Neural cell (in vitro differentiated cells): ENCODE results near the gene ANKK1. TPM values are rescaled to one million over a fixed set of nuclear protein-coding genes. Genes with fewer than 3 reads are reported as not detected.

Experiments used
- H2AFZ ChIP-seq: fragments of 200-600, 300-800 bp; sonication (generic), shearing (Covaris generic); 2 replicates; pipeline ENCODE4 v1.6.0; 2014; ENCODE audit warnings: low read depth, mild to moderate bottlenecking, antibody characterized with exemption, low read length, moderate library complexity
- H3F3A ChIP-seq: fragments of 200-600 bp; shearing (Covaris generic); 2 replicates; pipeline ENCODE4 v1.6.1; 2016; ENCODE audit warnings: mild to moderate bottlenecking, moderate library complexity, mixed read lengths, antibody characterized with exemption, low read length; ENCODE audit not compliant: insufficient read depth, poor library complexity, severe bottlenecking
- H3K27ac ChIP-seq: fragments of 200-600, 300-800 bp; sonication (generic), shearing (Covaris generic); 2 replicates; pipeline ENCODE4 v1.5.1; 2014; ENCODE audit warnings: mild to moderate bottlenecking, low read length, moderate library complexity
- H3K27me3 ChIP-seq: fragments of 300-800, 200-600 bp; sonication (generic), shearing (Covaris generic); 2 replicates; pipeline ENCODE4 v1.6.0; 2014; ENCODE audit warnings: mild to moderate bottlenecking, low read depth, low read length, moderate library complexity; ENCODE audit not compliant: insufficient read depth
- H3K36me3 ChIP-seq: fragments of 300-800, 200-600 bp; sonication (generic), shearing (Covaris generic); 2 replicates; pipeline ENCODE4 v1.5.1; 2014; ENCODE audit warnings: mild to moderate bottlenecking, antibody characterized with exemption, low read length, moderate library complexity; ENCODE audit not compliant: insufficient read depth
- H3K4me2 ChIP-seq: fragments of 300-800, 200-600 bp; sonication (generic), shearing (Covaris generic); 2 replicates; pipeline ENCODE4 v1.6.0; 2014; ENCODE audit warnings: mild to moderate bottlenecking, low read length
- H3K4me3 ChIP-seq: fragments of 300-800, 200-600 bp; sonication (generic), shearing (Covaris generic); 2 replicates; pipeline ENCODE4 v1.5.1; 2014; ENCODE audit warnings: mild to moderate bottlenecking, low read length, moderate library complexity
- H3K79me2 ChIP-seq: fragments of 200-600 bp; shearing (Covaris generic); replicated peaks from 2 replicates; pipeline ENCODE4 v1.6.0; 2014; ENCODE audit warnings: mild to moderate bottlenecking, low read length, moderate library complexity; ENCODE audit not compliant: insufficient read depth
- H3K9ac ChIP-seq: fragments of 300-800, 200-600 bp; sonication (generic), shearing (Covaris generic); 2 replicates; pipeline ENCODE4 v1.6.1; 2016; ENCODE audit warnings: mild to moderate bottlenecking, low read length, mixed read lengths
- H3K9me2 ChIP-seq: fragments of 200-600 bp; shearing (Covaris generic); 2 replicates; pipeline ENCODE4 v1.6.1; 2016; ENCODE audit warnings: mild to moderate bottlenecking, low read length, mixed read lengths; ENCODE audit not compliant: insufficient read depth
- H3K9me3 ChIP-seq: fragments of 200-600, 300-800 bp; sonication (generic), shearing (Covaris generic); 2 replicates; pipeline ENCODE4 v1.6.1; 2016; ENCODE audit warnings: mild to moderate bottlenecking, mixed run types, low read length, moderate library complexity, mixed read lengths
- H4K20me1 ChIP-seq: fragments of 200-600 bp; shearing (Covaris generic); 2 replicates; pipeline ENCODE4 v1.6.1; 2016; ENCODE audit warnings: mild to moderate bottlenecking, mixed run types; ENCODE audit not compliant: insufficient read depth
- CTCF ChIP-seq: fragments of 450-650 bp; IDR thresholded peaks from 2 replicates; pipeline ENCODE4 v1.5.1; 2014; ENCODE audit warnings: antibody characterized with exemption, mild to moderate bottlenecking, moderate library complexity; ENCODE audit not compliant: poor library complexity, severe bottlenecking
- EP300 ChIP-seq: fragments of 450-650 bp; conservative IDR thresholded peaks from 2 replicates; pipeline ENCODE4 v1.6.1; 2014; ENCODE audit warnings: antibody characterized with exemption, mild to moderate bottlenecking, moderate library complexity; ENCODE audit not compliant: poor library complexity, severe bottlenecking
- EZH2 ChIP-seq: fragments of 200-600, 300-800 bp; shearing (Covaris generic), sonication (generic); IDR thresholded peaks from 2 replicates; pipeline ENCODE4 v1.6.1; 2014; ENCODE audit warnings: antibody characterized with exemption, low read length, borderline replicate concordance, mild to moderate bottlenecking; ENCODE audit not compliant: insufficient read depth, poor library complexity, severe bottlenecking
- MXI1 ChIP-seq: fragments of 450-650 bp; conservative IDR thresholded peaks from 2 replicates; pipeline ENCODE4 v1.6.1; 2014; ENCODE audit warnings: antibody characterized with exemption, mild to moderate bottlenecking; ENCODE audit not compliant: poor library complexity, severe bottlenecking
- POLR2AphosphoS5 ChIP-seq: IDR thresholded peaks from 2 replicates; pipeline ENCODE4 v1.6.1; 2012
- RAD21 ChIP-seq: fragments of 450-650 bp; conservative IDR thresholded peaks from 2 replicates; pipeline ENCODE4 v1.6.1; 2014; ENCODE audit warnings: antibody characterized with exemption, mild to moderate bottlenecking, moderate library complexity
- SMC3 ChIP-seq: fragments of 450-650 bp; conservative IDR thresholded peaks from 2 replicates; pipeline ENCODE4 v1.6.1; 2014; ENCODE audit warnings: antibody characterized with exemption, mild to moderate bottlenecking, moderate library complexity; ENCODE audit not compliant: poor library complexity
- TAF1 ChIP-seq: IDR thresholded peaks from 2 replicates; pipeline ENCODE4 v1.6.1; 2012; ENCODE audit warnings: low read depth
- polyA plus RNA-seq: library from polyadenylated mRNA; depleted of rRNA; stranded (reverse); fragments of >200 nt; gene quantifications from 2 replicates; pipeline ENCODE4 v1.2.3, GENCODE V29; 2014
- TF ChIP-seq, protein P1 (sequence below): IDR thresholded peaks from 2 replicates; pipeline ENCODE4 v1.6.1; 2012; ENCODE audit warnings: borderline replicate concordance

ANKK1 gene
- polyA plus RNA-seq, 1 donor from 2014 or later: not detected

GRCh38 chr11:113385749-113386148, 1.8 kb upstream of the ANKK1 start:
- H3F3A ChIP-seq: no peaks in the 10 kb centered on the region
- H3K4me3 ChIP-seq: no peak overlapping the region
- H3K4me2 ChIP-seq: no peak overlapping the region
- H3K27ac ChIP-seq: no peak overlapping the region
- H3K9me3 ChIP-seq: no peaks in the 10 kb centered on the region
- H3K9me2 ChIP-seq: no peaks in the 10 kb centered on the region
- TF ChIP-seq, protein P1, sequence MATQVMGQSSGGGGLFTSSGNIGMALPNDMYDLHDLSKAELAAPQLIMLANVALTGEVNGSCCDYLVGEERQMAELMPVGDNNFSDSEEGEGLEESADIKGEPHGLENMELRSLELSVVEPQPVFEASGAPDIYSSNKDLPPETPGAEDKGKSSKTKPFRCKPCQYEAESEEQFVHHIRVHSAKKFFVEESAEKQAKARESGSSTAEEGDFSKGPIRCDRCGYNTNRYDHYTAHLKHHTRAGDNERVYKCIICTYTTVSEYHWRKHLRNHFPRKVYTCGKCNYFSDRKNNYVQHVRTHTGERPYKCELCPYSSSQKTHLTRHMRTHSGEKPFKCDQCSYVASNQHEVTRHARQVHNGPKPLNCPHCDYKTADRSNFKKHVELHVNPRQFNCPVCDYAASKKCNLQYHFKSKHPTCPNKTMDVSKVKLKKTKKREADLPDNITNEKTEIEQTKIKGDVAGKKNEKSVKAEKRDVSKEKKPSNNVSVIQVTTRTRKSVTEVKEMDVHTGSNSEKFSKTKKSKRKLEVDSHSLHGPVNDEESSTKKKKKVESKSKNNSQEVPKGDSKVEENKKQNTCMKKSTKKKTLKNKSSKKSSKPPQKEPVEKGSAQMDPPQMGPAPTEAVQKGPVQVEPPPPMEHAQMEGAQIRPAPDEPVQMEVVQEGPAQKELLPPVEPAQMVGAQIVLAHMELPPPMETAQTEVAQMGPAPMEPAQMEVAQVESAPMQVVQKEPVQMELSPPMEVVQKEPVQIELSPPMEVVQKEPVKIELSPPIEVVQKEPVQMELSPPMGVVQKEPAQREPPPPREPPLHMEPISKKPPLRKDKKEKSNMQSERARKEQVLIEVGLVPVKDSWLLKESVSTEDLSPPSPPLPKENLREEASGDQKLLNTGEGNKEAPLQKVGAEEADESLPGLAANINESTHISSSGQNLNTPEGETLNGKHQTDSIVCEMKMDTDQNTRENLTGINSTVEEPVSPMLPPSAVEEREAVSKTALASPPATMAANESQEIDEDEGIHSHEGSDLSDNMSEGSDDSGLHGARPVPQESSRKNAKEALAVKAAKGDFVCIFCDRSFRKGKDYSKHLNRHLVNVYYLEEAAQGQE: no peak
- TF ChIP-seq TAF1 (no peak), CTCF (no peak), EZH2 (no peak), POLR2AphosphoS5 (no peak)
- H2AFZ ChIP-seq: no peak overlapping the region
- H3K9ac ChIP-seq: no peak overlapping the region
- no peaks in the 10 kb centered on the region for H4K20me1 ChIP-seq
- peaks cover 11% of the 10 kb centered on the region for H3K27me3 ChIP-seq
- H3K36me3 ChIP-seq: no peaks in the 10 kb centered on the region
- H3K79me2 ChIP-seq: no peaks in the 10 kb centered on the region

- Histone ChIP-seq H3K36me3 (no peaks in the 10 kb centered on the region), H3K4me2 (no peak overlapping the region), H3K9me3 (no peaks in the 10 kb centered on the region), H3K9ac (no peak overlapping the region), H4K20me1 (no peaks in the 10 kb centered on the region), H3K4me3 (no peak overlapping the region), H2AFZ (no peak overlapping the region), H3K9me2 (no peaks in the 10 kb centered on the region), H3F3A (no peaks in the 10 kb centered on the region), H3K27ac (no peak overlapping the region), H3K27me3 (peaks cover 11% of the 10 kb centered on the region), H3K79me2 (no peaks in the 10 kb centered on the region)
- no peak for TF ChIP-seq RAD21
- TF ChIP-seq TAF1: no peak
- no peak for TF ChIP-seq EZH2
- TF ChIP-seq MXI1: no peak
- no peak for TF ChIP-seq EP300
- TF ChIP-seq, protein P1: no peak
- TF ChIP-seq CTCF: no peak
- TF ChIP-seq SMC3: no peak
These were observed 713 bp upstream of the ANKK1 start for GRCh38 chr11:113386866-113387265.
